AML-193 (cell line): ENCODE measurements around the gene STPG1.

Source experiments
- DNase-seq, 2 experiments: peaks; one replicate each; lab custom pipeline; 2025; lab: John Stamatoyannopoulos, UW

STPG1 gene

DNA sequence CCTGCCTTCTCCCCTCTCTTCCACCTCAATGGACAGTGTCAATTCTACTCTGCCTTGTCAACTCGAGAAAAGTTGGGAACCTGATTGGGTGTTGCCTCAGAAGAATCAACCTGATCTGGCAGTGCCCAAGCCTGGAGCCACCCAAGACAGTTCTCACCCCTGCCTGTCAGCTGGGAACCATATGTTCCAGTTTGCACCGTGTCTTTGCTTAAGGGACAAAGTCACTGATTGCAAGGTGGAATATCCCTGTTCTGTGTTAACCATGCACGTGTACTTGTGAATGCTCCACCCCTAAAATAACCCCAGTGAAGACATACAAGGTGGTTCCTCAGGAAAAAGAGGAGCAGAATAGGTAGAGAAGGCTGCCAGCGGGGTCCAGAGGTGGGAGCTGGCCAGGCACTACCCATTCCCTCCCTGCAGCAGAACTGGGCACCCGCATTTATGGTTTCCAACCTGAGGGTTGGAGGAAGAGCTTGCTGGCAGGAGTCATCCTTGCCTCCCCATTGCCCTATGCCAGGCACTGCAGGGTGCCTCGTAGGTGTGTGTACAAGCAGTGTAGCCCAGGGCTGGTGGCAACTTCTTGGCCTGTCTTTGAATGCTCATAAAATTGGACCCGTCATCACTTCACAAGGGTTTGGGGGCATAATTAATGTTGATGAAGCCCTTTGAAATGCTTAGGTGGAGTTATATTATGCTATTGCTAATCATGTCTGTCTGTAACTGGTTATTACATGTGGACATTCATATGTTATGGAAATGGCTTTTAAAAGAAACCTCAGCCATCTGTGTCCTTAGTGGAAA, 13.4 kb upstream of the STPG1 start:
- no peak for DNase-seq

DNA sequence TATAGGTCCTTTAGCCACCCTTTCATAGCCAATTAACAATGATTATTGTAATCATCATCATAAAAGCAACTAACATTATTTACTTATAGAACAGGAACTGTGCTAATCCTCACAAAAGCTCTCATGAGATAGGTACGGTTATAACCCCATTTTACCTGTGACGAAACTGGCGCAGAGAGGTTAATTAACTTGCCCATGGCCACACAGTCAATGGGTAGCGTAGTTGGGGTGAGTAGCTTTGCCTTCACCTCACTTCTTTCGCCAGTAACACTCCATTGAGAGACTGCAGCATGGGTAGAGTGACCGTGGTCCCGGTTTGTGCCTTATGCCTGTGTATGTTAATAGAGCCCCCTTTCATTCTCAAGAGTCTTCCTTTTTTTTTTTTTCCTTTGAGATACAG, 12.3 kb upstream of the STPG1 start:
- DNase-seq, result no peak

DNA sequence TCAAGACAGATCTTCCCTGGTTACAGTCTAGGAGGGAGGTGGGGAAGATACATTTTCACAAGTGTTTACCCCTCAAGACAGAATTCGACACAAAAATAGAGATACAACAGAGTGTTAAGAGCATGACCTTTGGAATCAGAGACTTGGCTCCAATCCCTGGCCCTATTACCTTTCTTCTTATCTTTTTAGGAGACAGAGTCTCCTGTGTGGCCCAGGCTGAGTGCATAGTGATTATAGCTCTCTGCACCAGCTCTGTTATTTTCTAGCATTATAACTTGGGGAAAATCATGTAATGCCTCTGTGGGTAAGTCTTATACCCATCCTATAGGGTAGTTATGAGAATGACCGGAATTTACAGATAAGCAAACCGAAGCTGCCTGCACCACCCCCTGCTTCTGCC, 11.9 kb upstream of the STPG1 start:
- no peak for DNase-seq

DNA sequence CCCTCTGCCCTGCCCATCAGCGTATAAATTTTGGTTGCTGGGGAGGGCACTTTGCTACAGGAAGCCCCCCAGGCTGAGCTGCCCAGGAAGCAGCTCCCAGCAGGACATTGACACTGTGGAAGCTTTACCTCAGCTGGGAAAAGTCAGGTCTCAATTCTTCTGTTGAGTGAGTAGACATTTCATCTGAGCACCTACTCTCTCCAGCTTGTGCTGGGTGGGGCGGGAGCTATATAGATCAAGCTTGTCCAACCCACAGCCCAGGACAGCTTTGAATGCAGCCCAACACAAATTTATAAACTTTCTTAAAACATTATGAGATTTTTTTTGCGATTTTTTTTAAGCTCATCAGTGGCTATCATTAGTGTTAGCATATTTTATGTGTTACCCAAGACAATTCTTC, 11.4 kb upstream of the STPG1 start:
- no peak for DNase-seq

DNA sequence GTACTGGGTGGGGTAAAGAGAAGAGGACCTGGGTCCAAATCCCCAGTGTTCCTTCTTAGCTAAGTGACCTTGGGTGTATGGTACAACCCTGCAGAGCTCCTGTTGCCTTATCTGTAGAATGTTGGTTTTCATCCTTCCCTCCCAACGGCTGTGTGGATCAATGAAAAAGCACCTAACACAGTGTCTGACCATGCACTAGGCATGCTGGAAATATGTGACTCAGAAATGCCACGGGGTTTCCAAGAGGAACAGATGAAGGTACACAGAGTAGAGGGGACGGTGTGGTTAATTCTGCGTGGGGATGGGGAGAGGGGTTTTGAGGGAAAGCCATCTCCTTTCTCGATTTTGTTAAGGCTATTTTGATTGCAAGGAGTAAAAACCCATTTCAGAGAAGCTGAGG, 10.6 kb upstream of the STPG1 start:
- no peak for DNase-seq

DNA sequence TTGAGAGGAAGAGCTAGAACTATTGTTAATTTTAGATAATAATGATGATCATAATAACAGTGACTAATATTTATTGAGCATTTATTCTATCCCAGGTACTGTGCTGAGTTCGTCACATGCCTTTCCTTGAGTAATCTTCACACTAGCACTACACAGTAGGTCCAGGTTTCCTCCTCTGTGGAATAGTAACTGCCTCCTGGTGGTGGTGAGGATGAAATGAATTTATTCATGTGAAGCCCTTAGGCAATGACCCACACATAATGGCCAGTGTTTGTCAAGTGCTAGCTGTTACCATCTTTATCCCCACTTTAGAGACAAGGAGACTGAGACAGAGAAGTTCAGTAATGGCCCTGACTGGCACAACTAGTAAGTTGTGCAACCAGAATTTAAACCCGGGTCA, 7.9 kb upstream of the STPG1 start:
- no peak for DNase-seq

DNA sequence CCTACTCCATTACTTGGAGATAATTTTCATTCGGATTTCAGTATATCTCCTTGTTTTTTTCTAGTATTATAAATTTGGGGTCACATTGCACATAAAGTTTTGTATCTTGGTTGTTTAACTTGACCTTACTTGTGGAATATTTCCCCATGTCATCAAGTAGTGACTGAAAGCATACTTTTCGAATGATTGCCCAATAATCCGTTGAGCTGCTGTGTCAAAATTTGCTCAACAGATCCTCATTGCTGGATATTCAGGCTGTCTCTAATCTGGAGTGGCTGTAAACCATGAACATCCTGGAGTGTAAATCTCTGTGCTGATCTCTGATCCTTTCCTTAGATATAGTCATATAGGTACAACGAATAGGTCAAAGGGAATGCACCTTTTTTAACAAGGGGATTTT, 7.0 kb upstream of the STPG1 start:
- peak; percentile 26 to 46 for DNase-seq

DNA sequence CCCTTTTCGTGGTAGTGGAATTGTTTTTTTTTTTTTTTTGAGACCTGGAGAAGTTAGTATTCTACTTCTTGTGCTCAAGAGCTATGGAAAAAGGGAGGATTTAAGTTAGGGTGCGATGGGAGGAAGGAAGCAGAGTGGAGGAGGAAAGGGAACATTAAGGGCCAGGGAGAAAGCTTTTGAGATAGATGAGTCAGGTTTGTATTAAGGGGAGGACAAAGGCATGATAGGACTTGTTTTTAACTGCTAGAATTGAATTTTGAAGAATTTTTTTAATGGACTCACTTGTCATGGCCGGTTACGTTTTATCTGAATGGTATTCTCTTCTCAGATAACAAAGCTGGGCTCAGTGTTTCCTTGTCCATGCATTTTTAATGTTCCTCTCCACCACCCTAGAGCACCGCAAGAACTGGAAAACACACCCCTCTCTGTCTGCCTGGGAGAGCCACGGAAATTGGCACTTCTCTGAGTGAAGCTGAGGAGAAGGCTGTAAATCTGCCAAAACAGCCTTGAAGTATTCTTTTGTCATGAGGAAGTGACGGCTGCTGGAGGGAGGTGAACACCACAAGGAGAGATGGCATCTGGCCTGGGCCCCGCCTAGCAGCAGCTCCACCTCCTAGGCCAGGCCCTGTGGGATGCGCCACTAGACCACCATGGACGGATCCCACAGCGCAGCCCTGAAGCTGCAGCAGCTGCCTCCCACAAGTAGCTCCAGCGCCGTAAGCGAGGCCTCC, 5.5 kb upstream of the STPG1 start:
- no peak for DNase-seq

DNA sequence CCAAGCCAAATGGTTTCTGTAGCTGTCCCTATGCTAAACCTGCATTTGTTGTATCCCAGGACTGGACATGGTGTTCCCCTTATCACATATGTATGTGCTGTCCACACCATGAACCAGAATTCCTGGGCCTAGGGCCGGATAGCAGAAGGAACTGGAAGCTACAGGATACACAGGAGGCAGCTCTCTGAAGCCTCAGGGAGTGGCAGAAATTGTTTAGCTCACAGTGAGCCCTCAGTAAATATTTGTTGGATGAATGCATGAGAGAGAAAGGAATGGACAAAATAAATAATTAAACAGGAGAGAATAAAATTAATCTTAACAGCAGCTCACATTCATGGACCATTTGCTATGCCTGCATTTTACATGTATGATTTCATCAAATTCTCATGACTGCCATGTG, 4.1 kb upstream of the STPG1 start:
- no peak for DNase-seq

DNA sequence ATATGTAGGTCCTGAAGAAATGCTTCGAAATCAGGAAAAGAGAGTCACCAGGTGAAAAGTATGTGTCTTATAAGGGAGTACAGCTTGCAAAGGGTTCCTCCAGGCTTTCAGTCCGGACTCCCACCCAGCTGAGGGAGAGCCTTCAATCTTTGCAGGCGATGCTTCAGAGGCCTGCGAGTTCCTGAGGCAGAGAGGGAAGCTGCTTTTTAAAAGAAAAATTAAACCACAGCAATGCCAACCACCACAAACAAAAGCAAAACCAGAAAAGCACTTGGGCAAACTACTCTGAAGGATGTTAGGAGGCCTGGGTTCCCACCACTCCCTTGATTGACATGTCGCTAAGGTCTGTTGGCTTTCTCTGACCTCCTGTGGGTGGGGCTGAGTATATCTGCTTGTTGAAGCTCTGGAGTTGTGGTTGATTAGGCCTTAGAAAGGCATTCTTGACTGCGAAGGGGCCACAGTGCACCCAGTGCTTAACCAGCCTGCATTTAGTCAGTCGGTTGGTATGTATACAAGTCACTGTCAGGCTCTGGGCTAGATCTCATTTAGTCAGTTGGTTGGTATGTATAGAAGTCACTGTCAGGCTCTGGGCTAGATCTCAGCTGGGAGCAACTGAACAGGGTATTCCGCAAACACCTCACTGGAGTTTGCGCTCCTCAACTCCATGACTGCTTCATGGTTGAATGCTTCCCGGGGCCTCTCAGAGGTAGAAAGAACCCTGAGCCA, 3.2 kb upstream of the STPG1 start:
- peak in 1 of 2 experiments; percentile 9 for DNase-seq

DNA sequence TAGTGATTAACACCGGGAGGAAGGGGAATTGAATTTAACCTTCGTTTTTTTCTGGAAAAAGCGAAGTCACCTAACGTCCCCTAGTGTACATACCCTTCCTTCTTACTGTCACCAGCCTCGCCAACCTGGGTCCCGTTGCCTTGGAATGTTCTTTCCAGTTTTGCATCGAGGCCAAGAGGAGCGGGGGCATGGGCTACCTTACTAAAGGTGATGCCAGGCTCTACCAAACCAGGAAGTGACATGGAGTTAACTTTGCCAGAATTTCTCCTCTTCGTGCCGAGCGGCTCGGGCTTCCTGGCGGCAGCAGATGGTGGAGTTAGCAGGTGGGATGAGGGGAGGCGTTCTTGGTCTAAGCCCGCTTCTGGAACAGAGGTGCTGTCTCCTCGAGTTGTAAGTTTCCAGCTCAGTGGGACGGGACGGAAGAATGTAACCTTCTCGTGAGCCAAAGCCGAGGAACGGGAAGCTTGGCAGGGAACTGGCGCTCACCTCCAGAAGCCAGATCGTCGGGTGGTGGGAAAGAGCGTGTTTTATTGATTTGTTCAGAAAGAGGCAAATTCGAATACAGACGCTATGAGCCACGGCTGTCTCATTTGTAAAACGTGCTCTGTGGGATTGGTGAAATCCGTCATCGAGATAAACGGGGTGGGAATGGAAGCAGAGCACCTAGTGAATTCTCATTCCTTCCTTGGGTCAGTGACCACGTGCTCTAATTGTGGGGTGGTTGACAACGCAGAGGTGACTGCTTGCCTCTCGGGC, 2.5 kb upstream of the STPG1 start:
- no peak for DNase-seq

DNA sequence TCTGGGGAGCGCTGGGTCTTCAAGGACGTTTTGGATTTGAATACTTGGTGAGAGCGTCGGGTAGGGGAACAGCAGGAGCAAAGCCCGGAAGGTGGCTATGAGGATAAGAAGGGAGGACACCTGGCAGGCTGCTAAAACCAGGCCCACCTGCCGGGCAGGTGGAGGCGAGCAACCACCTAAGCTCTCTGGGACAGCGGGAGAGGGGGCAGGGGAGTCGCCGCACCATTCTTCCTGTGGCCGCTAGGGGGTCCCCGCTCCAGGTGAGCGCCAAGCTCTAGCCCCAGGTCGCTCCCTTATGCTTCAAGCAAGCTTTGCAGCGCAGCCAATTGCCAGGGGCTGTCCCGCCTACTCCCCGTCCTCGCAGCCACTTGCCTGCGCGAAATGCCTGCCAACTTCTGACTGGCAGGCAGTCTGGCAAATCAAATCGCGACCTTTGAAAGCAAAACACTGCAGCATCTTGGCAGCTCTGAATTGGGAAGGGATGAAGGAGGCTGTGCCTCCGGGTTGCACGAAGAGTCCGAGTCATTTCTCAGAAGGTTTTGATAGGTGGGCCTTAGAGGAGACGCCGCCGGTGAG, 1.8 kb upstream of the STPG1 start, which contains the start of gene NIPAL3:
TSS of gene NIPAL3 (plus strand) at position 469 of the 576 bp plus-strand sequence. CDS start 3,746 bp downstream, outside the sequence.
- peak; percentile 95 to 96 for DNase-seq

DNA sequence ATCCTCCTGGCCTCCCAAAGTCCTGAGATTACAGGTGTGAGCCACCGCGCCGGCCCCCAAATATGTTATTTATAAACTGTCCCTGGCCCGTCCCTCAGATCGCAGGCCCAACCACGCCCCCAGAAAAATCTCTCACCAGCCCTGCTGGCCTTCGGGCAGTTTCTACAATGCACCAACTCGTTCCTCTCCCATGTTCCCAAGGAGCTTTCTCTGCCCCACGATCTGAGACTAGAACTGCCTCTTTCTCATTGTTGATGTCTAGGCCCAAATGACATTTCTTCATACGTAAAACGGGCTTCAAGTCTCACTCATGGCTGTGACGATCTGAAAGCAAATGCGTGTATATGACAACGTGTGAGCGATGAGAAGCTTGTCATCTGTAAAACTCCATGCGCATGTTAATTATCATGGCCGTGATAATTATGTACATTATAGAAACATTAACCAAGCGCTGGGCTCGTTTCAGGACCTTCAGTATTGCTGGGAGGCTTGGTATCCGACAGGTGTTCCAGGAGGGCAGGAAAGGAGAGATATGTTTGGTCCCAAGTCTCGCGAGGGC, 1.3 kb upstream of the STPG1 start:
- DNase-seq, result no peak

DNA sequence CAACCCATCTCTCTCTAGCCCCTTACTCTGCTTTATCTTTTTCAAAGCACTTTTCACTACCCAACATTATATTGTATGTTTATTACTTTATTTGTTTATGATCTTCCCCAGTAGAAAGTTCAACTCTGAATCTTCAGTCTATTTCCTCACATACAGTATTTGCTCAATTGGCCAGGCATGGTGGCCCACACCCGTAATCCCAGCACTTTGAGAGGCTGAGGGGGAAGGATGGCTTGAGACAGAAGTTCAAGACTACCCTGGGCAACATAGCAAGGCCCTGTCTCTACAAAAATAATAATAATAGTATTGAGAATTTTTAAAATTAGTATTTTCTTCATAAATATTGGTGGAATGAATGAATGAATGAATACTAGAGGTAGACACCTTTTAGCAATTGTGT, 1.2 kb downstream of the STPG1 start:
- DNase-seq, result no peak

DNA sequence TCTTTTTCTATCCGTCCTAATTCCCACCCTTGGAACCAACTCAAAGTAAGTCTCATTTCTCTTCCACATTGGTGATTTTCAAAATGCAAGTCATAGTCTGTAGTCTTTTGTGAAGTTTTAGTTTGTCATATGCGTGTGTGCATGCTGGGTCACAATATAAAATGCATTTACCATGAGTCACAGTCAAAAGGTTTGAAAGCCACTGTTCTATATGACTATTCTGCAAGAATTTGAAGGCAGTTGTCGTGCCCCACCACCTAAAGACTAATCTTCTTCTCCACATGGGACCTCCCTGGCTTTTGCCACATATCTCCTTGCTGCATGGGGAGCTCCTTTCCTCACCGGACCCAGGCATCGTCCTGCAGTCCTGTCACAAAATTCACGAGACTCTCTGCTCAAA, 1.6 kb downstream of the STPG1 start:
- no peak for DNase-seq

DNA sequence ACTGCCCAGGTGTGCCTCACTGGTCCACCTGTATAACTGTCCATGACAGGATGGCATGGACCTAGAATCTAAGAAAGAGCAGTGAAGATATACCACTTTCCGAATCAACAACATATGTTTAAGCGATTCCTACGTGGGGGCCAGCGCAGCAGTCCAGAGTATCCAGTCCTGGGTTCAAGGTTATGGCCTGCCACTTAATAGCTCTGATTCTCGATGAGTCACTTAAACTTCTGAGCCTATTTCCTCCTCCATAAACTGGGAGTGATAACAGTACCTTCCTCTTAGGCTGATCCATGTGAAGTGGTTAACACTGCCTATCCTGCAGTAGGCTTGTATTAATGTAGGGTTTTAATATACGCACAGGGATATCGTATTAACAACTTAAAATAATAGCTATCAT, 2.8 kb downstream of the STPG1 start:
- no peak for DNase-seq

DNA sequence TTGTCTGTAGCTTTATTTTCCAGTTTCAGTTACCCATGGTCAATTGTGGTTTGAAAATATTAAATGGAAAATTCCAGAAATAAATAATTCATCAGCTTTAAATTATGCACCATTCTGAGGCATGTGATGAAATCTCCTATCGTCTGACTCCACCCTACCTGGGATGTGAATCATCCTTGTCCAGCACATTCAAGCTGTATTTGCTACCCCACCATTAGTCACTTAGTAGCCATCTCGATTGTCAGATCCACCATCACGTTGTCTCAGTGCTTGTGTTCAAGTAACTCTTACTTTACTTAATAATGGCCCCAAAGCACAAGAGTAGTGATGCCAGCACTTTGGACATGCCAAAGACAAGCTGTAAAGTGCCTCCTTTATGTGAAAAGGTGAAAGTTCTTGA, 4.0 kb downstream of the STPG1 start:
- no peak for DNase-seq

DNA sequence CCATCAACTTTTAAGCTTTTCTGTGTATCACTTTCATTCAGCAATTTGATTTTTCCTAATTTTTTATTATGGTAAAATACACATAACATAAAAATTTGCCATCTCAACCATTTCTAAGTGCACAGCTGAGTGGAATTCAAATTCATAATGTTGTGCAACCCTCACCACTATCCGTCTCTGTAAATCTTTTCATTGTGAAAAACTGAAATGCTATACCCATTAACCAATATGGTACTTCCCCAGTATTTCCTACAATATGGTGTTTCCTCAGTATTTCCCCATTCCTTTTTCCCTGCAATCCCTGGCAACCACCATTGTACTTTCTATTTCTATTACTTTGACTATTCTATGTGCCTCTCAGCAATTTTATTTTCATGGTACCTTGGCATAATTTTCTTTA, 6.8 kb downstream of the STPG1 start:
- DNase-seq, result no peak

DNA sequence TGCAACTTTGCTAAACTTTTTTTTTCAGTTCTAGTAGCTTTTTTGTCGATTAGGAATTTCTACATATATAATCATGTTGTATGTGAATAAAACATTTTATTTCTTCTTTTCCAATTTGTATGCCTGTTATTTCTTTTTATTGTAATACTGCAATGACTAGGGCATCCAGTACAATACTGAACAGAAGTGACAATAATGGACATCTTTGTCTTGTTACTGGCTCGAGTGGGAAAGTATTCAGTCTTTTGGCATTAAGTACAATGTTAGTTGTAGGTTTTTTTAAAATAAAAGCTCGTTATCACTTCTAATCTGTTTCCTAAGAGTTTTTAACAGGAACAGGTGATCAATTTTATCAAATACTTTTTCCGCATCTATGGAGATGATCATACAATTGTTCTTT, 9.8 kb downstream of the STPG1 start:
- no peak for DNase-seq

DNA sequence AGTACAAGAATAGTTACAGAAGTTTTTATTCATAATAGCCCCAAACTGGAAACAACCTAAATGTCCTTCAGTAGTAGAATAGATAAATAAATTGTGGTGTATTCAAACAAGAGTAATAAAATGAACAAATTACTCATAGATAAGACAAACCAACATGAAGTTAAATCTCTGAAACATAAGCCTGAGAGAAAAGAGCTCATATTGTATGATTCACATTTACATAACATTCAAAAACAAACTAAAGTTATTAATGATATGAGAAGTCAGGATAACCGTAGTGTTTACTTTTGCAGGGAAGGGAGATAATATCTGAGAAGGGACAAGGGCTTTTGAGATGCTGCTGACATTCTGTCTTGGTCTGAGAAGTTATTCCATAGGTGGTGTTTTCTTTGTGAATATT, 13.5 kb downstream of the STPG1 start:
- DNase-seq, result no peak

DNA sequence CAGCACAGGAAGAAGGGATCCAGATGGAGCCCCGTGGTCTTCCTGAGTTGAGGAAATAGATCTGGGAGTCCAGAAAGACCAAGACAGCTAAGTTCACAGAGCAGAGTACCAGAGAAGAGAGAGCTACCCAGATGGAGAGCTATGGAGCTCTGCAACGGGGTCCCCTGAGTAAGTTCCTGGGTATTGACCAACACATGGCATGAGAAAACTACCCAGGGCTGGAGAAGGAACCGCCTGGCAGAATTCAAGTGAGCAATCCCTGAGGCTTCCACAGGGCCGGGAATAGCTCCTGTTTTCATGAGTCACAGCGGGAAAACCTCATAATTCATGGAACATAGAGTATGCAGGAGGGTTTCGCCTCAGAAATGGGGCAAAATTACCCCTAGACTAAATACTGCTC, 19.7 kb downstream of the STPG1 start:
- no peak for DNase-seq
